ENCODE data around the gene FGD3.
A peak's percentile ranks its signal among the peaks of the same experiment; 100 is the strongest.

FGD3 gene

DNA sequence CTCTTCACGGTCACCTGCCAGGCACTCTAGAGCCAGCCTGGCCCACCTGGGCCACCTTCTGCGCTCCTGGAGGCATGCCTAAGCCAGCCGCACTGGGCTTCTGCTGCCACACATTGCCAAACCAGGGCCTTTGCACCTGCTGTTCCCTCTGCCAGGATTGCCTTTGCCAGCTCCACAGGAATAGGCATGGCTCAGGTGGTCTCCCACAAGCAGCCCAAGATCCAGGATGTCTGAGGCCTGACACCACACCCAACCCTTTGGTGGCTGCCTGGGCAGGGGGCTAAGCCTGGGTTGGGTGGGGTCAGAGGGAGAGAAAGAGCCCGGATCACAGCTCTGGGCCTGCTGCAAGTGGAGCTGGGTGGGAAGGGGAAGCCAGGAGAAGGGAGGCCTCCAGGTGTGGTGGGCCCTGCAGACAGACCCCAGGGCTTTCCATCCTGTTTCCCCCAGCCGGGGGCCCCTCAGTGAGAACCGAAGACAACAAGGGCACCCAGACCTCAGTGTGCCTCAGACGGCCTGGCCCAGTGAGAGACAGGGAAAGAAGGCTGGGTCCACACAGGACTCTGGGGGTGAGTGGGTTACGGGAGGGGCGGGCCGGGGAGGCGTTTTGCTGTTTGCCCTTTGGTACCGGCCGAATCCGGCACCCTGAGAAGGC is 110.5 kb downstream of the FGD3 start:
- Histone ChIP-seq H3K27me3 (replicated peaks) (no peaks in the 10 kb centered on the region), H3K27ac (no peak overlapping the region)

DNA sequence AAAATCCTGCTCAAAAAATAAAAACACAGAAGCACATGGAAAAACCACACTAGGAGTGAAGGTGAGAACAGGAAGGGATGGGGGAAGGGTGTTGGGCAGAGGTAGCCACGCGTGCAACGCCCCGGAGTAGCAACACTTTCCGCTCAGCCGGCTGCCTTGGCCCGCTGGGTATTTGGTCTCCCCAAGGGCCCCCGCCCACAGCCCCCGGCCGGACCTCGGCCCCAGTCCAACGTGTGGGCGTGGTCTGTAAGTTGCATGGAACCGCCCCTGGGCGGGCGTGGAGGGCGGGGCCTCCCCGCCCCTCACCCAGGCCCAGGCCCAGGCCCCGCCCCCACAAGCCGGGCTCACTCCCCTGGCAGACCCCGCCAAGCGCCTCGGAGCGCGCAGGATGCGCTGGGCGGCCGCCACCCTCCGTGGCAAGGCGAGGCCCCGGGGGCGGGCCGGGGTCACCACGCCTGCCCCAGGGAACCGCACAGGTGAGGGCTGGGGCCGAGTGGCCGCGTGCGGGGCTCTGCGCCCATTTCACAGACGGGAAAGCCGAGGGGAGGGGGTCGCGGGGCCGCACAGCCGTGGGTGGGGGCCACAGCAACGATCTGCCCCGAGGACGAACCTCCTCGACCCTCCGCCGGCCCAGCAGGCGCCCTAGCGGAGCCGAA is 111.2 kb downstream of the FGD3 start, which contains the start of gene SUSD3:
Gene SUSD3 (plus strand): TSS at position 347 of the 656 bp plus-strand sequence. CDS start 42 bp downstream, at position 389.
- Histone ChIP-seq H3K36me3 (replicated peaks) (no peaks in the 10 kb centered on the region), H3K27ac (no peak within 1 kb of the TSS), H3K4me3 (ENCODE audit: low read depth, low read length) (peak within 1 kb of the TSS; percentile 22), H3K27me3 (replicated peaks) (no peaks in the 10 kb centered on the region)
- TF ChIP-seq, protein P1, sequence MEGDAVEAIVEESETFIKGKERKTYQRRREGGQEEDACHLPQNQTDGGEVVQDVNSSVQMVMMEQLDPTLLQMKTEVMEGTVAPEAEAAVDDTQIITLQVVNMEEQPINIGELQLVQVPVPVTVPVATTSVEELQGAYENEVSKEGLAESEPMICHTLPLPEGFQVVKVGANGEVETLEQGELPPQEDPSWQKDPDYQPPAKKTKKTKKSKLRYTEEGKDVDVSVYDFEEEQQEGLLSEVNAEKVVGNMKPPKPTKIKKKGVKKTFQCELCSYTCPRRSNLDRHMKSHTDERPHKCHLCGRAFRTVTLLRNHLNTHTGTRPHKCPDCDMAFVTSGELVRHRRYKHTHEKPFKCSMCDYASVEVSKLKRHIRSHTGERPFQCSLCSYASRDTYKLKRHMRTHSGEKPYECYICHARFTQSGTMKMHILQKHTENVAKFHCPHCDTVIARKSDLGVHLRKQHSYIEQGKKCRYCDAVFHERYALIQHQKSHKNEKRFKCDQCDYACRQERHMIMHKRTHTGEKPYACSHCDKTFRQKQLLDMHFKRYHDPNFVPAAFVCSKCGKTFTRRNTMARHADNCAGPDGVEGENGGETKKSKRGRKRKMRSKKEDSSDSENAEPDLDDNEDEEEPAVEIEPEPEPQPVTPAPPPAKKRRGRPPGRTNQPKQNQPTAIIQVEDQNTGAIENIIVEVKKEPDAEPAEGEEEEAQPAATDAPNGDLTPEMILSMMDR (IDR thresholded peaks at IDR 0.05; ENCODE audit: low read depth, low read length, missing control alignments), result no peak
- in situ Hi-C loops (cut with HindIII; ENCODE audit: low pct_ligation_motif_present, low sequenced_read_pairs), result no loop called here
- DNase-seq, result no peak

More for the DNA sequence above, 110.5 kb downstream of the FGD3 start:
- in situ Hi-C loops (cut with HindIII; ENCODE audit: low pct_ligation_motif_present, low sequenced_read_pairs), result no loop called here
- H3K4me3 ChIP-seq (ENCODE audit: low read depth, low read length), result no peak overlapping the region
- DNase-seq, result no peak
- H3K36me3 ChIP-seq (replicated peaks), result no peaks in the 10 kb centered on the region
- TF ChIP-seq, protein P1 (IDR thresholded peaks at IDR 0.05; ENCODE audit: low read depth, low read length, missing control alignments), result no peak

DNA sequence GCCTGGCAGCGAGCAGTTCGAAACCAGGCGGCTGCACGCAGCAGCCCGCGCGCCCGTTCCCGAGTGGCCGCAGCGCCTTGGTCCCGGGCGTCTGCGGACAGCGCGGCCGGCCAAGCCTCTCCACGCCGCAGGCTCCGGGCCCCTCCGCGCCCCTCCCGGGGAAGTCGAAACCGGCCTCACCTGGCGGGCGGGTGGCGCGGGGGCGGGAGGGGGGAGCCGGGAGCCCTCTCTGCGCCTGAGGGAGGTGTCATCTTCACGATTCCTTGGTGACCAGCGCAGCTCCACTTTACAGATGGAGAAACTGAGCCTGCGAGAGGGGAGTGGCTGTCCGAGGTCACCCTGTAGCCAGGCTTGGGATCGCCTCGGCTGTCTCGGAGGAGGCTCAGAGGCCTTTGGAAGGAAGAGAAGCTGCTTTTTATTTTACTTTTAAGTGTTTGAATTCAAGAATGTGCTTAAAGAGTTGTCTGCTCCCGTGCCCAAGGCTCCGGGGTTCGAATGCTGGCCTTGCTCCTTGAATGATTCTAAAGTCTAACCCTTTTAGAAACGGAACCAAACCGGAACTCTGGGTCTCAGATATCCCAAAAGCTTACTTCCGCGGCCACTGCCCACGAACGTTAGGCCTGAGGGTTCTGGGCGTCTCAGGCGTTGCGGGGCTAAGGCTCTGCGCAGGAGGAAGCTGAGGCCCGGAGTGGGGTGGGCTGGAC is 111.8 kb downstream of the FGD3 start:
- peak overlapping the region; percentile 22 for H3K4me3 ChIP-seq (ENCODE audit: low read depth, low read length)
- DNase-seq, result no peak
- H3K27ac ChIP-seq, result no peak overlapping the region
- TF ChIP-seq, protein P1 (IDR thresholded peaks at IDR 0.05; ENCODE audit: low read depth, low read length, missing control alignments), result no peak
- in situ Hi-C loops (cut with HindIII; ENCODE audit: low pct_ligation_motif_present, low sequenced_read_pairs), result no loop called here
- H3K36me3 ChIP-seq (replicated peaks), result no peaks in the 10 kb centered on the region
- H3K27me3 ChIP-seq (replicated peaks), result no peaks in the 10 kb centered on the region

DNA sequence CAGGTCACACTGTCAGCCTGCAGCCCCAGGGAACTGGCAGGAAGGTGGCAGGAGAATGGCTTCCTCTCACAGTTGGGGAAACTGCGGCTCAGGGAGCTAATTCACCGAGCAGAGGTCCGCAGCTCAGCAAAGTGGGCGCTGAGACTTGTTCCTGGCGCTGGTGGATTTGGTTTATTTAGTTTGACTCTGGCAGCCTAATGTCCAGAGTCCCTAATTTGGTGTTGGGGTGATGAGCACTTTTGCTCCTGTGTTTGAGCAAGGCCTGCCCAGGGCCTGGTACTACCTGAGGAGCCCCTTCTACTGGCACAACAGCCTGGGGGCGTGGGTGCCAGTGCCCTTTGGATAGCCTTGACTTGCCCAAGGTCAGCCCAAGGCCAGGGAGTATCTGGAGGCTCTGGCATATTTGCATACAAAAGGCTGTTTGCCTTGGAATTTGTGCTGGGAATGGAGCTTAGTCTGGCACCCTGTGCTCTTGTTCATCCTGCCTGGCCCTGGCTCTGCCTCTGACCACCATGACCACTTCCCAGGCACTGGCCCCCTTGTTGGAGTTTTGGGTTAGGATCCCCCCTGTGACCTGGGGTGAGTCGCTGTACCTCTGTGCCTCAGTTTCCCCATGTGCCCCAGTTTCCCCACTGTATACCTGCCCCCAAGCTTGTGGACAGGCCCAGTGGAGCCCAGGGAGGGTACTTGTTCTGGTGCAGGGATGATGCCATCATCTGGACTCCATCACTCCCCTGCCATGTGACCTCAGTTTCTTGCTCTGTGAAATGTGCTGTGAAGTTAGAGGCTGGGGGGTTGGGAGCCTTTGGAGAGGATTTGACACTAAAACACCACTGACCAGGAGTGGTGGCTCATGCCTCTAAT is 112.6 kb downstream of the FGD3 start:
- Histone ChIP-seq H3K36me3 (replicated peaks) (no peaks in the 10 kb centered on the region), H3K27ac (no peak overlapping the region), H3K27me3 (replicated peaks) (no peaks in the 10 kb centered on the region), H3K4me3 (ENCODE audit: low read depth, low read length) (no peak overlapping the region)
- no peak for DNase-seq
- in situ Hi-C loops (cut with HindIII; ENCODE audit: low pct_ligation_motif_present, low sequenced_read_pairs), result no loop called here
- TF ChIP-seq, protein P1 (IDR thresholded peaks at IDR 0.05; ENCODE audit: low read depth, low read length, missing control alignments), result no peak

DNA sequence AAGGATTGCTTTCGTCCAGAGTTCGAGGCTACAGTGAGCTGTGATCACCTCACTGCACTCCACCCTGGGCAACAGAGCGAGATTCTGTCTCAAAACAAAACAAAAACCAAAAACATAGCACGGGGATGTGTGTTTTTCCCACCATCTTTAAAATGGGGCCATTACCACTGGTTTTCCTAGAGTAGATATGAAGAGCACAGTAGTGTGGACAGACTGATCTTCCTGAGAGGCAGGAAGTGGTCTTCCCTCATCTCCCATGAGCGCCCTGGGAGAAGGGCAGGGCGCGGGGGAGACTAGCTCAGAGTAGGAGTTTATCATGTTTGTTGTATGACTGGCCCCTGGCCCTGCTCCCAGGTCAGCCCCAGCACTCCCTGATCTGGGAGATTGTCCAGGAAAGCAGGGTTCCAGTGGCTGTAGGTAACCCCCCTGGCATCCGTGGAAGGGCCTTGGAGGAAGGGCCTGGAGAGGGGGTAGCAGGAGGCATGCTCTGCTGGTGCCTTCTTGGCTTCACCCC is 113.5 kb downstream of the FGD3 start:
- Histone ChIP-seq H3K4me3 (ENCODE audit: low read depth, low read length) (no peak overlapping the region), H3K27ac (no peak overlapping the region), H3K27me3 (replicated peaks) (no peaks in the 10 kb centered on the region), H3K36me3 (replicated peaks) (no peaks in the 10 kb centered on the region)
- in situ Hi-C loops (cut with HindIII; ENCODE audit: low pct_ligation_motif_present, low sequenced_read_pairs), result no loop called here
- no peak for DNase-seq
- TF ChIP-seq, protein P1 (IDR thresholded peaks at IDR 0.05; ENCODE audit: low read depth, low read length, missing control alignments), result no peak
